ENCODE measurements around the gene SDHAF1.
"Not testable (repeated sequence)": the region's sequence is repeated elsewhere in the genome, so short reads cannot be mapped to it uniquely, and the experiment has no call there.

SDHAF1 gene

GRCh38 chr19:35966771-35967170 is 28.2 kb upstream of the SDHAF1 start:
- Histone ChIP-seq H3K9me3 (replicated peaks; ENCODE audit: low read length) (no peaks in the 10 kb centered on the region), H3K4me1 (ENCODE audit: control insufficient read depth, insufficient read depth, low read length) (no peaks in the 10 kb centered on the region), H3K4me3 (ENCODE audit: low read length) (no peak overlapping the region), H3K9ac (ENCODE audit: low read depth, low read length) (no peak overlapping the region), H3K4me2 (ENCODE audit: low read length) (no peak overlapping the region), H3K36me3 (ENCODE audit: insufficient read depth, low read length) (no peaks in the 10 kb centered on the region), H3K27me3 (ENCODE audit: control insufficient read depth, insufficient read depth, low read length) (peaks cover 8% of the 10 kb centered on the region)

- Histone ChIP-seq H3K27me3 (ENCODE audit: control insufficient read depth, insufficient read depth, low read length) (peaks cover 14% of the 10 kb centered on the region), H3K9me3 (replicated peaks; ENCODE audit: low read length) (no peaks in the 10 kb centered on the region), H3K4me3 (ENCODE audit: low read length) (no peak overlapping the region), H3K9ac (ENCODE audit: low read depth, low read length) (no peak overlapping the region), H3K4me2 (ENCODE audit: low read length) (no peak overlapping the region), H3K4me1 (ENCODE audit: control insufficient read depth, insufficient read depth, low read length) (no peaks in the 10 kb centered on the region), H3K36me3 (ENCODE audit: insufficient read depth, low read length) (no peaks in the 10 kb centered on the region)
These were observed 21.5 kb upstream of the SDHAF1 start for GRCh38 chr19:35973487-35973886.

DNA sequence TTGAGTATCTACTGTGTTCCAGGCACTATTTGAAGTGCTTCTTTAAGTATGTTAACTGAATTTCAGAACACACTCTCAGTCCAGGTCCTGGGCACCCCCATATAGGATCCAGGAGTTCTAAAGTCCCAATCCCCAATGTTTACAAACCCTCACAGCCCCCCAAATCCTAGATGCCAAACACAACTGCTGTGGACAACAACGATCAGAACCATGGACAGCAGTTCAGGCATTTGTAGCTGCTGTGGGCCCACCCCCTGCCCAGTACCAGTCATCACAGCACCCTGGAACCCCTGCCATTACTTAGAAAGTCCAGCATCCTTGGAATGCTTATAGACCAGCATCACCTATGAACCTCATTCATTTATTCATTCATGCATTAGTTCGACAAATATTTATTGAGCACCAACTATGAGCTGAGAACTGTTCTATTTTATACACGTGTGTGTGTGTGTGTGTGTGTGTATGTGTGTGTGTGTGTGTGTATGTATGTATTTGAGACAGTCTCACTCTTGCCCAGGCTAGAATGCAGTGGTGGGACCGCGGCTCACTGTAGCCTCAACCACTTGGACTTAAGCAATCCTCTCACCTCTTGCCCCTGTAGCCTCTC is 19.3 kb upstream of the SDHAF1 start:
- Histone ChIP-seq H3K4me1 (ENCODE audit: control insufficient read depth, insufficient read depth, low read length) (no peaks in the 10 kb centered on the region), H3K4me2 (ENCODE audit: low read length) (no peak overlapping the region), H3K9me3 (replicated peaks; ENCODE audit: low read length) (no peaks in the 10 kb centered on the region), H3K9ac (ENCODE audit: low read depth, low read length) (no peak overlapping the region), H3K27me3 (ENCODE audit: control insufficient read depth, insufficient read depth, low read length) (peaks cover 11% of the 10 kb centered on the region), H3K36me3 (ENCODE audit: insufficient read depth, low read length) (no peaks in the 10 kb centered on the region), H3K4me3 (ENCODE audit: low read length) (no peak overlapping the region)

GRCh38 chr19:35977446-35978222 is 17.4 kb upstream of the SDHAF1 start:
- no peak overlapping the region for H3K4me2 ChIP-seq (ENCODE audit: low read length)
- no peak overlapping the region for H3K9ac ChIP-seq (ENCODE audit: low read depth, low read length)
- no peaks in the 10 kb centered on the region for H3K36me3 ChIP-seq (ENCODE audit: insufficient read depth, low read length)
- no peaks in the 10 kb centered on the region for H3K9me3 ChIP-seq (replicated peaks; ENCODE audit: low read length)
- no peak overlapping the region for H3K4me3 ChIP-seq (ENCODE audit: low read length)
- H3K4me1 ChIP-seq (ENCODE audit: control insufficient read depth, insufficient read depth, low read length), result no peaks in the 10 kb centered on the region
- H3K27me3 ChIP-seq (ENCODE audit: control insufficient read depth, insufficient read depth, low read length), result peaks cover 18% of the 10 kb centered on the region

DNA sequence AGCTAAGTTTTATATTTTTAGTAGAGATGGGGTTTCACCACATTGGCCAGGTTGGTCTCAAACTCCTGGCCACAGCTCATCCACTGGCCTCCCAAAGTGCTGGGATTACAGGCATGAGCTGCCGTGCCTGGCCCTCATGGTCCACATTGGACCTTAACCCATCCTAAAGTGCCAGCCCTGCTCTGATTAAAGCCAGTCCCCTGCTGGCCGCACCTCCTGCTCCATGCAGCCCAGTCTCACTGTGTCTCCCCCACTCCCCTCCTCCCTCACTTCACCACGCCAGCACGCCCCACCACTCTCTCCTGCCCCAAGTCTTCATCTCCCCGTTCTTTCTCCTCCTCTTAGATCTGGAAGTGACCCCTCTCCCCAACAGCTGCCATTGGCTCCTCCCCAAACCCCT is 16.7 kb upstream of the SDHAF1 start:
- no peaks in the 10 kb centered on the region for H3K4me1 ChIP-seq (ENCODE audit: control insufficient read depth, insufficient read depth, low read length)
- H3K27me3 ChIP-seq (ENCODE audit: control insufficient read depth, insufficient read depth, low read length), result peaks cover 18% of the 10 kb centered on the region
- H3K36me3 ChIP-seq (ENCODE audit: insufficient read depth, low read length), result no peaks in the 10 kb centered on the region
- H3K4me2 ChIP-seq (ENCODE audit: low read length), result no peak overlapping the region
- no peak overlapping the region for H3K4me3 ChIP-seq (ENCODE audit: low read length)
- no peak overlapping the region for H3K9ac ChIP-seq (ENCODE audit: low read depth, low read length)
- H3K9me3 ChIP-seq (replicated peaks; ENCODE audit: low read length), result no peaks in the 10 kb centered on the region

GRCh38 chr19:35978832-35979365 is 16.1 kb upstream of the SDHAF1 start:
- H3K4me3 ChIP-seq (ENCODE audit: low read length), result no peak overlapping the region
- H3K27me3 ChIP-seq (ENCODE audit: control insufficient read depth, insufficient read depth, low read length), result peaks cover 14% of the 10 kb centered on the region
- no peaks in the 10 kb centered on the region for H3K4me1 ChIP-seq (ENCODE audit: control insufficient read depth, insufficient read depth, low read length)
- H3K36me3 ChIP-seq (ENCODE audit: insufficient read depth, low read length), result no peaks in the 10 kb centered on the region
- no peak overlapping the region for H3K9ac ChIP-seq (ENCODE audit: low read depth, low read length)
- H3K4me2 ChIP-seq (ENCODE audit: low read length), result no peak overlapping the region
- H3K9me3 ChIP-seq (replicated peaks; ENCODE audit: low read length), result no peaks in the 10 kb centered on the region

DNA sequence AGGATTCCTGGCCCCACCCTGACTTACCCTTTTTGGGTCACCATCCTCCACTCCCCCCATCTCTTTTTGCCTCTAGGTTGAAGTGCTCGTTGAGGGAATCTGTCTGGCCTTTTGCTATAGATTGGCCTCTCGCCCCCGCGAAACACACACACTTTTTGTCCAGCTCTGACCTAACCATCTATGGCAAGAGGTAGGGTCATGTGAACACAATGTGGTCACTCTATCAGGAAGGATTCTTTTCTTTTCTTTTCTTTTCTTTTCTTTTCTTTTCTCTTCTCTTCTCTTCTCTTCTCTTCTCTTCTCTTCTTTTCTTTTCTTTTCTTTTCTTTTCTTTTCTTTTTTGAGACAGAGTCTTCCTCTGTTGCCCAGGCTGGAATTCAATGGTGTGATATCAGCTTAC is 14.0 kb upstream of the SDHAF1 start:
- H3K9ac ChIP-seq (ENCODE audit: low read depth, low read length); H3K36me3 ChIP-seq (ENCODE audit: insufficient read depth, low read length); H3K9me3 ChIP-seq (replicated peaks; ENCODE audit: low read length); H3K4me1 ChIP-seq (ENCODE audit: control insufficient read depth, insufficient read depth, low read length); H3K4me2 ChIP-seq (ENCODE audit: low read length); H3K4me3 ChIP-seq (ENCODE audit: low read length): not testable (repeated sequence)
- H3K27me3 ChIP-seq (ENCODE audit: control insufficient read depth, insufficient read depth, low read length), result peaks cover 25% of the 10 kb centered on the region

GRCh38 chr19:35983177-35983576 is 11.8 kb upstream of the SDHAF1 start:
- Histone ChIP-seq H3K4me1 (ENCODE audit: control insufficient read depth, insufficient read depth, low read length) (no peaks in the 10 kb centered on the region), H3K9me3 (replicated peaks; ENCODE audit: low read length) (no peaks in the 10 kb centered on the region), H3K36me3 (ENCODE audit: insufficient read depth, low read length) (no peaks in the 10 kb centered on the region), H3K27me3 (ENCODE audit: control insufficient read depth, insufficient read depth, low read length) (peaks cover 32% of the 10 kb centered on the region), H3K9ac (ENCODE audit: low read depth, low read length) (no peak overlapping the region), H3K4me2 (ENCODE audit: low read length) (no peak overlapping the region), H3K4me3 (ENCODE audit: low read length) (no peak overlapping the region)

GRCh38 chr19:35986111-35986510 is 8.9 kb upstream of the SDHAF1 start:
- no peak overlapping the region for H3K4me2 ChIP-seq (ENCODE audit: low read length)
- H3K9ac ChIP-seq (ENCODE audit: low read depth, low read length), result no peak overlapping the region
- H3K36me3 ChIP-seq (ENCODE audit: insufficient read depth, low read length), result no peaks in the 10 kb centered on the region
- H3K27me3 ChIP-seq (ENCODE audit: control insufficient read depth, insufficient read depth, low read length), result peaks cover 32% of the 10 kb centered on the region
- no peaks in the 10 kb centered on the region for H3K9me3 ChIP-seq (replicated peaks; ENCODE audit: low read length)
- no peak overlapping the region for H3K4me3 ChIP-seq (ENCODE audit: low read length)
- no peaks in the 10 kb centered on the region for H3K4me1 ChIP-seq (ENCODE audit: control insufficient read depth, insufficient read depth, low read length)

- peaks cover 28% of the 10 kb centered on the region for H3K27me3 ChIP-seq (ENCODE audit: control insufficient read depth, insufficient read depth, low read length)
- H3K36me3 ChIP-seq (ENCODE audit: insufficient read depth, low read length), result no peaks in the 10 kb centered on the region
- no peaks in the 10 kb centered on the region for H3K4me1 ChIP-seq (ENCODE audit: control insufficient read depth, insufficient read depth, low read length)
- H3K4me3 ChIP-seq (ENCODE audit: low read length), result peak overlapping the region; percentile 27
- no peaks in the 10 kb centered on the region for H3K9me3 ChIP-seq (replicated peaks; ENCODE audit: low read length)
- H3K4me2 ChIP-seq (ENCODE audit: low read length), result peak overlapping the region; percentile 69
- H3K9ac ChIP-seq (ENCODE audit: low read depth, low read length), result no peak overlapping the region
These were observed 8.1 kb upstream of the SDHAF1 start for GRCh38 chr19:35986664-35987570.

- no peak overlapping the region for H3K4me3 ChIP-seq (ENCODE audit: low read length)
- H3K9ac ChIP-seq (ENCODE audit: low read depth, low read length), result no peak overlapping the region
- no peak overlapping the region for H3K4me2 ChIP-seq (ENCODE audit: low read length)
- no peaks in the 10 kb centered on the region for H3K9me3 ChIP-seq (replicated peaks; ENCODE audit: low read length)
- H3K27me3 ChIP-seq (ENCODE audit: control insufficient read depth, insufficient read depth, low read length), result peaks cover 26% of the 10 kb centered on the region
- no peaks in the 10 kb centered on the region for H3K36me3 ChIP-seq (ENCODE audit: insufficient read depth, low read length)
- no peaks in the 10 kb centered on the region for H3K4me1 ChIP-seq (ENCODE audit: control insufficient read depth, insufficient read depth, low read length)
These were observed 7.5 kb upstream of the SDHAF1 start for GRCh38 chr19:35987571-35987896.
